PC-3 (cell line): ENCODE results near the gene COG3. TPM values are rescaled to one million over a fixed set of nuclear protein-coding genes. Genes with fewer than 3 reads are reported as not detected.
A peak's percentile ranks its signal among the peaks of the same experiment; 100 is the strongest.

Experiments
- ATAC-seq: fragments of 200-7000 bp; cut with Tn5 transposase; 2 replicates; pipeline ENCODE4 v1.9.1; 2020; ENCODE audit warnings: mild to moderate bottlenecking, moderate library complexity
- BruUV-seq: library from RNA; stranded (reverse); fragments of 400-500 nt; replicated peaks from 2 replicates; lab custom pipeline; 2021; lab: Mats Ljungman, UMichigan
- CTCF ChIA-PET: fragments of 300-600 bp; sonication (Branson Sonifier 250); formaldehyde crosslinking; loops from one replicate; lab custom pipeline; 2022; ENCODE audit warnings: antibody characterized with exemption; lab: Charles Lee
- POLR2A ChIA-PET: fragments of 300-600 bp; sonication (Branson Sonifier 250); formaldehyde crosslinking; loops from one replicate; lab custom pipeline; 2022; ENCODE audit warnings: antibody characterized with exemption; ENCODE audit not compliant: unreplicated experiment; lab: Charles Lee
- DNase-seq: peaks from one replicate; pipeline ENCODE4 v3.0.0-alpha.2; 2015
- H2AFZ ChIP-seq: fragments of 300-600 bp; sonication (generic); 2 replicates; pipeline ENCODE4 v1.6.0; 2016; ENCODE audit warnings: antibody characterized with exemption, low read length
- H3F3A ChIP-seq: fragments of 300-600 bp; sonication (generic); one replicate; pipeline ENCODE4 v1.6.0; 2017; ENCODE audit warnings: antibody characterized with exemption, low read length, control low read depth, mild to moderate bottlenecking; ENCODE audit not compliant: unreplicated experiment
- H3K27ac ChIP-seq: fragments of 300-600 bp; sonication (generic); 2 replicates; pipeline ENCODE4 v1.5.1; 2016; ENCODE audit warnings: mild to moderate bottlenecking, low read length
- H3K27me3 ChIP-seq: fragments of 300-600 bp; sonication (generic); 2 replicates; pipeline ENCODE4 v1.6.1; 2016; ENCODE audit warnings: low read length, mixed read lengths
- H3K36me3 ChIP-seq: fragments of 300-600 bp; sonication (generic); 2 replicates; pipeline ENCODE4 v1.6.1; 2016; ENCODE audit warnings: low read depth, mixed run types, low read length, mixed read lengths
- H3K4me1 ChIP-seq: fragments of 300-600 bp; sonication (generic); 2 replicates; pipeline ENCODE4 v1.5.1; 2016; ENCODE audit warnings: low read length; ENCODE audit not compliant: insufficient read depth
- H3K4me2 ChIP-seq: fragments of 300-600 bp; sonication (generic); 2 replicates; pipeline ENCODE4 v1.6.0; 2016; ENCODE audit warnings: low read length
- H3K4me3 ChIP-seq: fragments of 300-600 bp; sonication (generic); 2 replicates; pipeline ENCODE4 v1.5.1; 2016; ENCODE audit warnings: mild to moderate bottlenecking, low read length, mixed read lengths
- H3K79me2 ChIP-seq: fragments of 300-600 bp; sonication (generic); 2 replicates; pipeline ENCODE4 v1.6.1; 2017; ENCODE audit warnings: low read length, mixed read lengths
- H3K9ac ChIP-seq: fragments of 300-600 bp; sonication (generic); 2 replicates; pipeline ENCODE4 v1.6.0; 2016; ENCODE audit warnings: mild to moderate bottlenecking, low read length
- H3K9me2 ChIP-seq: fragments of 300-600 bp; sonication (generic); replicated peaks from 2 replicates; pipeline ENCODE4 v1.6.1; 2016; ENCODE audit warnings: mixed run types, low read length, mixed read lengths
- H3K9me3 ChIP-seq: fragments of 300-600 bp; sonication (generic); 2 replicates; pipeline ENCODE4 v1.6.1; 2016; ENCODE audit warnings: low read length, mixed read lengths
- H4K20me1 ChIP-seq: fragments of 300-600 bp; sonication (generic); 2 replicates; pipeline ENCODE4 v1.6.1; 2016; ENCODE audit warnings: low read length, mixed read lengths
- CTCF ChIP-seq: fragments of 300-600 bp; sonication (generic); conservative IDR thresholded peaks from 2 replicates; pipeline ENCODE4 v1.5.1; 2017; ENCODE audit warnings: antibody characterized with exemption, low read depth, mild to moderate bottlenecking, low read length
- EZH2 ChIP-seq: fragments of 300-600 bp; sonication (generic); IDR thresholded peaks from one replicate; pipeline ENCODE4 v1.6.1; 2017; ENCODE audit warnings: antibody characterized with exemption, mild to moderate bottlenecking, low read length; ENCODE audit not compliant: unreplicated experiment
- EZH2phosphoT487 ChIP-seq: fragments of 300-600 bp; sonication (generic); IDR thresholded peaks from 2 replicates; pipeline ENCODE4 v1.6.1; 2018; ENCODE audit warnings: mild to moderate bottlenecking, antibody characterized with exemption, low read length, borderline replicate concordance
- intact Hi-C: fragments of 100-400 bp; cut with micrococcal nuclease; formaldehyde crosslinking; loops from 2 replicates; pipeline ENCODE4 v1.9.0; 2023
- total RNA-seq: library from RNA; depleted of rRNA; stranded (reverse); fragments of >200 nt; gene quantifications from 2 replicates; pipeline ENCODE4 v1.2.3, GENCODE V29; 2014

Gene COG3
- total RNA-seq, 1 experiment from 2014 or later, result 28.8 TPM

- H3K36me3 ChIP-seq, result peaks cover 7% of the 10 kb centered on the region
- H3K4me2 ChIP-seq, result no peak overlapping the region
- no peaks in the 10 kb centered on the region for H3F3A ChIP-seq
- ChIA-PET POLR2A (no interaction called here), CTCF (interaction anchor here (1.0 kb wide), 1 partner anchor 72 kb away, joined by 3 read pairs; the partner anchor contains the start of gene SLC25A30)
- H3K79me2 ChIP-seq, result no peaks in the 10 kb centered on the region
- no peaks in the 10 kb centered on the region for H3K27me3 ChIP-seq
- no peak overlapping the region for H3K9ac ChIP-seq
- intact Hi-C loops, result no loop called here
- BruUV-seq, result no TSS peak
- H3K9me3 ChIP-seq, result no peaks in the 10 kb centered on the region
- no peaks in the 10 kb centered on the region for H4K20me1 ChIP-seq
- DNase-seq (peak; percentile 2), ATAC-seq (peak; percentile 54; the same call in 1 of the 2 replicates)
- TF ChIP-seq CTCF (peak; percentile 47), EZH2 (no peak), EZH2phosphoT487 (no peak)
- H3K4me3 ChIP-seq, result no peak overlapping the region
- H3K9me2 ChIP-seq, result no peaks in the 10 kb centered on the region
- no peak overlapping the region for H2AFZ ChIP-seq
- no peak overlapping the region for H3K27ac ChIP-seq
- H3K4me1 ChIP-seq, result no peaks in the 10 kb centered on the region
Measured at GRCh38 chr13:45490068-45490467, 25.3 kb downstream of the COG3 start.

- H2AFZ ChIP-seq, result no peak overlapping the region
- no peak overlapping the region for H3K4me3 ChIP-seq
- intact Hi-C loops, result no loop called here
- ATAC-seq (no peak), DNase-seq (no peak)
- H3K9me2 ChIP-seq, result no peaks in the 10 kb centered on the region
- peaks cover 10% of the 10 kb centered on the region for H3K36me3 ChIP-seq
- BruUV-seq, result no TSS peak
- 0 out of 2 replicates have a peak, but pooled peaks cover 7% of the 10 kb centered on the region for H3K4me1 ChIP-seq
- H3K27me3 ChIP-seq, result no peaks in the 10 kb centered on the region
- H3K9me3 ChIP-seq, result no peaks in the 10 kb centered on the region
- no peak overlapping the region for H3K4me2 ChIP-seq
- ChIA-PET CTCF (no interaction called here), POLR2A (no interaction called here)
- TF ChIP-seq EZH2phosphoT487 (no peak), EZH2 (no peak), CTCF (no peak)
- no peaks in the 10 kb centered on the region for H4K20me1 ChIP-seq
- H3F3A ChIP-seq, result no peaks in the 10 kb centered on the region
- H3K9ac ChIP-seq, result no peak overlapping the region
- H3K79me2 ChIP-seq, result no peaks in the 10 kb centered on the region
- H3K27ac ChIP-seq, result no peak overlapping the region
Measured at GRCh38 chr13:45492538-45492937, 27.8 kb downstream of the COG3 start.

- peaks cover 21% of the 10 kb centered on the region for H3K36me3 ChIP-seq
- no peak overlapping the region for H2AFZ ChIP-seq
- ATAC-seq (peak; percentile 40; the same call in 1 of the 2 replicates), DNase-seq (peak; percentile 51)
- ChIA-PET POLR2A (no interaction called here), CTCF (no interaction called here)
- no peaks in the 10 kb centered on the region for H3F3A ChIP-seq
- H3K9me2 ChIP-seq, result no peaks in the 10 kb centered on the region
- peaks cover 29% of the 10 kb centered on the region for H3K4me1 ChIP-seq
- H4K20me1 ChIP-seq, result no peaks in the 10 kb centered on the region
- H3K27ac ChIP-seq, result no peak overlapping the region; the same call in 1 of the 2 replicates
- no peaks in the 10 kb centered on the region for H3K27me3 ChIP-seq
- no peak overlapping the region for H3K9ac ChIP-seq
- H3K9me3 ChIP-seq, result no peaks in the 10 kb centered on the region
- no peak overlapping the region for H3K4me2 ChIP-seq
- TF ChIP-seq CTCF (no peak), EZH2phosphoT487 (no peak), EZH2 (no peak)
- H3K4me3 ChIP-seq, result no peak overlapping the region
- intact Hi-C loops, result no loop called here
- peaks cover 2% of the 10 kb centered on the region; the same call in 1 of the 2 replicates for H3K79me2 ChIP-seq
- BruUV-seq, result no TSS peak
Measured at GRCh38 chr13:45496942-45497341, 32.2 kb downstream of the COG3 start.
